OCI-LY3 (cell line): ENCODE data around the gene PCBP1.

ENCODE experiments used
- EZH2phosphoT487 ChIP-seq: fragments of 200-600 bp; shearing (Covaris generic); IDR thresholded peaks from 2 replicates; pipeline ENCODE4 v1.6.1; 2018; ENCODE audit warnings: antibody characterized with exemption, mixed run types, low read depth
- TF ChIP-seq, protein P1 (sequence below): fragments of 200-600, 300-600 bp; sonication (generic); IDR thresholded peaks from 2 replicates; pipeline ENCODE4 v1.5.1; 2014; ENCODE audit warnings: antibody characterized with exemption, low read length, low read depth

DNA sequence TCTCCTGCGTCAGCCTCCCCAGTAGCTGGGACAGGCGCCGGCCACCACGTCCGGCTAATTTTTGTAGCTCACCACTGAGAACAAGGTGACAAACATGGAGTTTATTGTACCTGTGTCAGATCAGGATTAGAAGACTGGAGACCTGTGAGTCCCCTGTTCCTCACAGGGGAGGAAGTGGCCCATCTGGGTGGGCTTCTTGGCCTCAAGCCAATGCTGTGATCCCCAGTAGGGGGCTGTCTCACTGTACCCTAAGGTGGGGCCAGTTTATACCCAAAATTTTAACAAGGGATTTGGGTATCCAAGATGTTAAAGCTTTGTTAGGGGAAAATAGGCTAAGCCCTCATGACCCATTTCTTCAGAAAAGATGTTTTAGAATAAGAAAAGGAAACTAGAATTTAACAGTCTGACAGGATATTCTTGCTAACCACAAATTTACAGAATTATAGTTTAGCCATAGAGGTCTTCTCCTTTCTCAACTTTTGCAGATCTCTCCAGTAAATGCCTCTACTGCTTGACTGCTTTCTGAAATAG lies 16.3 kb downstream of the PCBP1 start:
- TF ChIP-seq, protein P1, sequence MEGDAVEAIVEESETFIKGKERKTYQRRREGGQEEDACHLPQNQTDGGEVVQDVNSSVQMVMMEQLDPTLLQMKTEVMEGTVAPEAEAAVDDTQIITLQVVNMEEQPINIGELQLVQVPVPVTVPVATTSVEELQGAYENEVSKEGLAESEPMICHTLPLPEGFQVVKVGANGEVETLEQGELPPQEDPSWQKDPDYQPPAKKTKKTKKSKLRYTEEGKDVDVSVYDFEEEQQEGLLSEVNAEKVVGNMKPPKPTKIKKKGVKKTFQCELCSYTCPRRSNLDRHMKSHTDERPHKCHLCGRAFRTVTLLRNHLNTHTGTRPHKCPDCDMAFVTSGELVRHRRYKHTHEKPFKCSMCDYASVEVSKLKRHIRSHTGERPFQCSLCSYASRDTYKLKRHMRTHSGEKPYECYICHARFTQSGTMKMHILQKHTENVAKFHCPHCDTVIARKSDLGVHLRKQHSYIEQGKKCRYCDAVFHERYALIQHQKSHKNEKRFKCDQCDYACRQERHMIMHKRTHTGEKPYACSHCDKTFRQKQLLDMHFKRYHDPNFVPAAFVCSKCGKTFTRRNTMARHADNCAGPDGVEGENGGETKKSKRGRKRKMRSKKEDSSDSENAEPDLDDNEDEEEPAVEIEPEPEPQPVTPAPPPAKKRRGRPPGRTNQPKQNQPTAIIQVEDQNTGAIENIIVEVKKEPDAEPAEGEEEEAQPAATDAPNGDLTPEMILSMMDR: peak; percentile 42
- TF ChIP-seq EZH2phosphoT487: no peak
